ENCODE measurements around the gene KLHL30. TPM values are rescaled to one million over a fixed set of nuclear protein-coding genes. Genes with fewer than 3 reads are reported as not detected.

Gene KLHL30
- total RNA-seq, 1 donor, result under 0.01 TPM

DNA sequence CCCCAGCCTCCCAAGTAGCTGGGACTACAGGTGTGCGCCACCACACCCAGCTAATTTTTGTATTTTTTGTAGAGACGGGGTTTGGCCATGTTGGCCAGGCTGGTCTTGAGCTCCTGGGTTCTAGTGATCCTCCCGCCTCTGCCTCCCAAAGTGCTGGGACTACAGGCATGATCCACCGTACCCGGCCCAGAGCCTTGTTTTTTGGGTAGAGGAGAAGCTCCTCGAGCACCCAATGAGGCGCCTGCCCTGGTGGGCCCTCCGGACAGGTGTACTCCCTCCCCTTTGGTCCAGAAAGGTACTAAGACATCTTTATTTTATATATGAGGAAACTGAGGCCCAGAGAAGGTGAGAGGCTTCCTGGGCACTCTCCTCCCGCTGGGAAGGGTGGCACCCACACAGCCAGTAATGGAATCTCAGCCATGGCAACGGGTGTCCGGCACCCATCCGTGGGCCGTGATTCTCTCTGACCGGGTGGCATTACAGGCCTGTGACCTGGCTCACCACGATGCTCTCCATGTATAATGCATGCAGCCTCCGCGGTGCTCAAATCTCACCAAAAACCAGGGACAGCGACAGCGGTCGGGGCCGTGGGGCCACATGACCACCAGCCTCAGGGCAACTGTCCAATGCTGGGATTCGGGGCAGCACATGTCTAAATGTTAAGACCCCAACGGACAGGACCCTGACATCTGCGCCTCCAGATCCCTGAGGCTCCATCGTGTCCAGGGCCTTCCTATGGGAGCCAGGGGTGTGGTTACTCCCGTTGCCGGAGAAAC is 16.8 kb upstream of the KLHL30 start:
- peak; percentile 47 for DNase-seq (ENCODE audit: insufficient read length, low spot score, missing footprints)
- H3K9me3 ChIP-seq (ENCODE audit: low read depth, low read length), result no peaks in the 10 kb centered on the region
- no peaks in the 10 kb centered on the region for H4K20me1 ChIP-seq (ENCODE audit: insufficient read depth, low read length)
- peaks cover 16% of the 10 kb centered on the region for H3K27me3 ChIP-seq (ENCODE audit: insufficient read depth, low read length)
- no peak overlapping the region for H2AFZ ChIP-seq (ENCODE audit: low read length)
- peaks cover 7% of the 10 kb centered on the region for H3K4me1 ChIP-seq (ENCODE audit: insufficient read depth, low read length)
- no peak for TF ChIP-seq CTCF (IDR thresholded peaks at IDR 0.05; ENCODE audit: extremely low read depth, low read depth, low read length)
- H3K4me2 ChIP-seq (ENCODE audit: insufficient read depth, low read length), result no peak overlapping the region
- H3K4me3 ChIP-seq (ENCODE audit: insufficient read depth, low read length), result no peak overlapping the region
- no peaks in the 10 kb centered on the region for H3K79me2 ChIP-seq (ENCODE audit: insufficient read depth, low read length)
- H3K36me3 ChIP-seq (ENCODE audit: insufficient read depth, low read length), result no peaks in the 10 kb centered on the region
- no peak overlapping the region for H3K27ac ChIP-seq (ENCODE audit: low read depth, low read length)

- H3K27ac ChIP-seq (ENCODE audit: low read depth, low read length), result no peak overlapping the region
- peaks cover 9% of the 10 kb centered on the region for H3K4me1 ChIP-seq (ENCODE audit: insufficient read depth, low read length)
- no peak overlapping the region for H3K4me3 ChIP-seq (ENCODE audit: insufficient read depth, low read length)
- no peaks in the 10 kb centered on the region for H3K36me3 ChIP-seq (ENCODE audit: insufficient read depth, low read length)
- no peak overlapping the region for H3K4me2 ChIP-seq (ENCODE audit: insufficient read depth, low read length)
- TF ChIP-seq CTCF (IDR thresholded peaks at IDR 0.05; ENCODE audit: extremely low read depth, low read depth, low read length), result no peak
- H3K27me3 ChIP-seq (ENCODE audit: insufficient read depth, low read length), result peaks cover 16% of the 10 kb centered on the region
- no peaks in the 10 kb centered on the region for H3K9me3 ChIP-seq (ENCODE audit: low read depth, low read length)
- peak; percentile 58 for DNase-seq (ENCODE audit: insufficient read length, low spot score, missing footprints)
- H2AFZ ChIP-seq (ENCODE audit: low read length), result no peak overlapping the region
- no peaks in the 10 kb centered on the region for H4K20me1 ChIP-seq (ENCODE audit: insufficient read depth, low read length)
- H3K79me2 ChIP-seq (ENCODE audit: insufficient read depth, low read length), result no peaks in the 10 kb centered on the region
Observed at GRCh38 chr2:238122287-238123217, 15.9 kb upstream of the KLHL30 start.

GRCh38 chr2:238123218-238123971 is 15.1 kb upstream of the KLHL30 start:
- Histone ChIP-seq H3K27me3 (ENCODE audit: insufficient read depth, low read length) (peaks cover 16% of the 10 kb centered on the region), H3K27ac (ENCODE audit: low read depth, low read length) (no peak overlapping the region), H3K4me3 (ENCODE audit: insufficient read depth, low read length) (no peak overlapping the region), H3K36me3 (ENCODE audit: insufficient read depth, low read length) (no peaks in the 10 kb centered on the region), H4K20me1 (ENCODE audit: insufficient read depth, low read length) (no peaks in the 10 kb centered on the region), H3K79me2 (ENCODE audit: insufficient read depth, low read length) (no peaks in the 10 kb centered on the region), H2AFZ (ENCODE audit: low read length) (no peak overlapping the region), H3K4me2 (ENCODE audit: insufficient read depth, low read length) (no peak overlapping the region), H3K4me1 (ENCODE audit: insufficient read depth, low read length) (peaks cover 12% of the 10 kb centered on the region), H3K9me3 (ENCODE audit: low read depth, low read length) (no peaks in the 10 kb centered on the region)
- no peak for TF ChIP-seq CTCF (IDR thresholded peaks at IDR 0.05; ENCODE audit: extremely low read depth, low read depth, low read length)
- DNase-seq (ENCODE audit: insufficient read length, low spot score, missing footprints), result peak; percentile 50
